CD4-positive, alpha-beta T cell (primary cell): ENCODE measurements around the gene CERT1. TPM values are rescaled to one million over a fixed set of nuclear protein-coding genes. Genes with fewer than 3 reads are reported as not detected.

Experiments
- ATAC-seq: fragments of 200-7000 bp; cut with Tn5 transposase; one replicate; pipeline ENCODE4 v1.10.0; 2022; ENCODE audit warnings: mild to moderate bottlenecking; ENCODE audit not compliant: poor library complexity
- CTCF ChIA-PET: fragments of 350-600 bp; sonication (Branson Sonifier 250); formaldehyde crosslinking; loops from one replicate; lab custom pipeline; 2021; ENCODE audit warnings: antibody characterized with exemption, inconsistent platforms; lab: Charles Lee
- POLR2A ChIA-PET: fragments of 350-600 bp; sonication (Branson Sonifier 250); formaldehyde crosslinking; loops from one replicate; lab custom pipeline; 2021; ENCODE audit warnings: antibody characterized with exemption, inconsistent platforms; lab: Charles Lee
- DNase-seq, 14 experiments: peaks; one replicate each; pipeline ENCODE4 v3.0.0-alpha.2; 2013 to 2020; ENCODE audit warnings: mixed read lengths in 2 of 14
- H3K27ac ChIP-seq, 2 donors: one replicate each; pipeline versions ENCODE4 v1.5.1 to v1.7.0; 2013; ENCODE audit warnings: low read length in 2 of 2, low read depth in 1 of 2, mild to moderate bottlenecking in 1 of 2
- H3K27me3 ChIP-seq, 2 experiments: 1 replicate in 1 of 2; 2 replicates in 1 of 2; pipeline versions ENCODE4 v1.6.1 to v1.7.0; 2013; ENCODE audit warnings: low read length in 2 of 2, control low read depth in 1 of 2, mild to moderate bottlenecking in 1 of 2, moderate library complexity in 1 of 2; ENCODE audit not compliant: insufficient read depth in 2 of 2, control insufficient read depth in 1 of 2
- H3K36me3 ChIP-seq: one replicate; pipeline ENCODE4 v1.6.1; 2013; ENCODE audit warnings: low read length, control low read depth; ENCODE audit not compliant: insufficient read depth
- H3K4me1 ChIP-seq: one replicate; pipeline ENCODE4 v1.6.1; 2013; ENCODE audit warnings: low read length, control low read depth; ENCODE audit not compliant: insufficient read depth
- H3K4me3 ChIP-seq: one replicate; pipeline ENCODE4 v1.5.1; 2013; ENCODE audit warnings: mild to moderate bottlenecking, low read length, moderate library complexity
- H3K9me3 ChIP-seq, 2 experiments: 1 replicate in 1 of 2; 2 replicates in 1 of 2; pipeline versions ENCODE4 v1.6.1 to v1.7.0; 2013; ENCODE audit warnings: low read length in 2 of 2, mild to moderate bottlenecking in 2 of 2, control low read depth in 1 of 2, moderate library complexity in 1 of 2; ENCODE audit not compliant: control insufficient read depth in 1 of 2, insufficient read depth in 1 of 2
- H3K27ac Mint-ChIP-seq: one replicate; pipeline ENCODE4 v1.8.0; 2020; ENCODE audit warnings: mixed read lengths
- H3K27me3 Mint-ChIP-seq: one replicate; pipeline ENCODE4 v1.8.0; 2021; ENCODE audit warnings: mixed read lengths
- H3K36me3 Mint-ChIP-seq: one replicate; pipeline ENCODE4 v1.8.0; 2021; ENCODE audit warnings: low read depth, mixed read lengths
- H3K4me1 Mint-ChIP-seq: one replicate; pipeline ENCODE4 v1.8.0; 2021; ENCODE audit warnings: low read depth, mixed read lengths
- H3K4me3 Mint-ChIP-seq: one replicate; pipeline ENCODE4 v1.8.0; 2020; ENCODE audit warnings: mild to moderate bottlenecking, mixed read lengths
- H3K9me3 Mint-ChIP-seq: one replicate; pipeline ENCODE4 v1.8.0; 2020; ENCODE audit warnings: mixed read lengths
- intact Hi-C, 2 experiments: fragments of 100-400 bp; cut with DNase I in 1 of 2; cut with micrococcal nuclease in 1 of 2; formaldehyde crosslinking; loops; one replicate each; pipeline versions ENCODE4 v1.15.1 to v1.9.0; 2023 to 2025; cut with DNase I, micrococcal nuclease
- total RNA-seq, 174 experiments: library from RNA in 2 of 174; stranded (reverse) in 2 of 174; gene quantifications; one replicate each; pipeline ENCODE4 v1.2.3 and lab custom pipeline; 2021 to 2026
- TF ChIP-seq, protein P1 (sequence below): fragments of 200-600 bp; IDR thresholded peaks from one replicate; pipeline ENCODE4 v1.8.0; 2022; ENCODE audit warnings: antibody characterized with exemption, mild to moderate bottlenecking

The CERT1 gene
- total RNA-seq, 2 experiments from 2014 or later = 26.5 to 28.7 TPM

DNA sequence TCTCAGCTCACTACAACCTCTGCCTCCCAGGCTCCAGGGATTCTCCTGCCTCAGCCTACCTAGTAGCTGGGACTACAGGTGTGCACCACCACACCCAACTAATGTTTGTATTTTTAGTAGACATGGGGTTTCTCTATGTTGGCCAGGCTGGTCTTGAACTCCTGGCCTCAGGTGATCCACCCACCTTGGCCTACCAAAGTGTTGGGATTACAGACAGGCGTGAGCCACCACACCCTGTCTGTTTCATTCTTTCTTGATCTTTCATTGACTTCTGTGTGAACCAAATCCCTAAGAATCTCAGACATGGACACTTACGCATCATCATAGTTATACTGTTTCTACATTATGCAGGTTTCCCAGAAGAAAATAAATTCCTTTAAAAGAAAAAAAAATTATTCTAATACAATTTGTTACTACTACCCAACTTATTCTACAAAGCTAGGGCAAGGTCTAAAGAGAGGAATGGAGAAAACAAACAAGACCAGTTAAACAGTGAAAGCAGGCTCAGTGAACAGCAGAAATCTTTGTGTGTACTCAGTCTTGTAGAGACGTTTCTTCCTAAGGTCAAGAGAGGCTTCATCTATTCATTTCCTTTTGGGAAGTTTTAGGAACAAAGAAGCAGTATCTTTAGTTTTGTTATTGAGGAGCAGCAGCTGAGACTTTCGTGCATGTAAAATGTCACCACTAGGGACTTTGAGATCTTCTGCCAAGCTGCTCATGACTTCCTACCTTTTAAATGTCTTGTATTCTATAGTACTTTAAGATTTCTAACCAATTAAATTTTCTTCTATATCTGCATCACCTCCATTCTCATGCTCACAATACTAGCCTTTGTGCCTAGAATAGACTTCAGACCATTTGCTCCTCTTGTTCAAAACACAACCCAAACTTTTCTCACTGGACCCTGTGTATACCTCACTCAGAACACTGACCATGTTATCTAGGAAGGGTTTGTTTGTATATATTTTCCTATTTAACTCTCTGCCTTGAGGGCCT is 180.0 kb downstream of the CERT1 start:
- no peaks in the 10 kb centered on the region for H3K27me3 Mint-ChIP-seq
- Histone ChIP-seq H3K27ac (no peak overlapping the region), H3K4me1 (peaks cover 4% of the 10 kb centered on the region), H3K36me3 (no peaks in the 10 kb centered on the region), H3K27me3 (no peaks in the 10 kb centered on the region), H3K9me3 (no peaks in the 10 kb centered on the region), H3K4me3 (no peak overlapping the region)
- ChIA-PET CTCF (interaction anchor here (1.3 kb wide), 1 partner anchor 95 kb away, joined by 3 read pairs; the partner anchor contains the start of gene ANKRD31), POLR2A (no interaction called here)
- no peak for ATAC-seq
- no peaks in the 10 kb centered on the region for H3K9me3 Mint-ChIP-seq
- H3K4me3 Mint-ChIP-seq = no peak overlapping the region
- DNase-seq = no peak
- no peaks in the 10 kb centered on the region for H3K4me1 Mint-ChIP-seq
- no peaks in the 10 kb centered on the region for H3K36me3 Mint-ChIP-seq
- H3K27ac Mint-ChIP-seq = no peak overlapping the region
- TF ChIP-seq, protein P1, sequence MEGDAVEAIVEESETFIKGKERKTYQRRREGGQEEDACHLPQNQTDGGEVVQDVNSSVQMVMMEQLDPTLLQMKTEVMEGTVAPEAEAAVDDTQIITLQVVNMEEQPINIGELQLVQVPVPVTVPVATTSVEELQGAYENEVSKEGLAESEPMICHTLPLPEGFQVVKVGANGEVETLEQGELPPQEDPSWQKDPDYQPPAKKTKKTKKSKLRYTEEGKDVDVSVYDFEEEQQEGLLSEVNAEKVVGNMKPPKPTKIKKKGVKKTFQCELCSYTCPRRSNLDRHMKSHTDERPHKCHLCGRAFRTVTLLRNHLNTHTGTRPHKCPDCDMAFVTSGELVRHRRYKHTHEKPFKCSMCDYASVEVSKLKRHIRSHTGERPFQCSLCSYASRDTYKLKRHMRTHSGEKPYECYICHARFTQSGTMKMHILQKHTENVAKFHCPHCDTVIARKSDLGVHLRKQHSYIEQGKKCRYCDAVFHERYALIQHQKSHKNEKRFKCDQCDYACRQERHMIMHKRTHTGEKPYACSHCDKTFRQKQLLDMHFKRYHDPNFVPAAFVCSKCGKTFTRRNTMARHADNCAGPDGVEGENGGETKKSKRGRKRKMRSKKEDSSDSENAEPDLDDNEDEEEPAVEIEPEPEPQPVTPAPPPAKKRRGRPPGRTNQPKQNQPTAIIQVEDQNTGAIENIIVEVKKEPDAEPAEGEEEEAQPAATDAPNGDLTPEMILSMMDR = no peak
- intact Hi-C loops = loop anchor here (10.0 kb wide), 2 partner anchors 397 to 1767 kb away; partner anchors contain the start of genes ANKRA2 (in 1 of the 2) and UTP15 (in 1 of the 2)

DNA sequence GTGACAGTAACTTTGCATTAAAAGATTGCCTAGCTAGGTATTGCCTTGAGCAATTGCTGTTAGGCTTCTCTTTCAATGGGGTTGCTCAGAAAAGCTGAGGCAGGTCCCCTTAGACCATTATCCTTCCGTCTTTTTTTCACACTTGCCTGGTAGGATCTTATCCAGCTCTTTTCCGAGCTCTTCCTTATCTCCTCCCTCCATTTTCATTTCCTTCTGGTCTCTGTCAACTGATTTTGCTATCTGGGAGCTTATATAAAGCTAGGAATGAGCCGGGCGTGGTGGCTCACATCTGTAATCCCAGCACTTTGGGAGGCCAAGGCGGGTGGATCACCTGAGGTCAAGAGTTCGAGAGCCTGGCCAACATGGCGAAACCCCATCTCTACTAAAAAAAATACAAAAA is 181.0 kb downstream of the CERT1 start:
- ChIA-PET POLR2A (interaction anchor here (0.7 kb wide), 1 partner anchor 68 kb away, joined by 4 read pairs; no protein-coding TSS in a partner anchor), CTCF (no interaction called here)
- no peak for DNase-seq
- Mint-ChIP-seq H3K9me3 (no peaks in the 10 kb centered on the region), H3K4me1 (no peaks in the 10 kb centered on the region), H3K36me3 (no peaks in the 10 kb centered on the region), H3K27ac (no peak overlapping the region), H3K27me3 (no peaks in the 10 kb centered on the region), H3K4me3 (no peak overlapping the region)
- no peaks in the 10 kb centered on the region for H3K36me3 ChIP-seq
- H3K4me3 ChIP-seq = no peak overlapping the region
- TF ChIP-seq, protein P1 = no peak
- no peaks in the 10 kb centered on the region for H3K27me3 ChIP-seq
- H3K9me3 ChIP-seq = no peaks in the 10 kb centered on the region
- H3K27ac ChIP-seq = no peak overlapping the region
- intact Hi-C loops = loop anchor here (10.0 kb wide), 2 partner anchors 396 to 1766 kb away; partner anchors contain the start of genes ANKRA2 (in 1 of the 2) and UTP15 (in 1 of the 2)
- no peak for ATAC-seq
- no peaks in the 10 kb centered on the region for H3K4me1 ChIP-seq

Other genes with a start within 250 kb of the CERT1 start
- gene HMGCR, start 174.4 kb downstream of the CERT1 start, total RNA-seq = 10 to 100 TPM; 55.5 to 61.5 TPM
- 10 to 100 TPM; 10.0 to 10.3 TPM for gene POLK, start 262 bp upstream of the CERT1 start, total RNA-seq
- gene ANKDD1B, start 99.8 kb upstream of the CERT1 start, total RNA-seq = under 1 TPM in 1 of 2 experiments, not detected in 1; 0.30 TPM
- 1 to 10 TPM; 5.7 to 6.2 TPM for gene POC5, start 205.8 kb upstream of the CERT1 start, total RNA-seq